Suppressor macrophage treated with lipopolysaccharide for 1 hour (primary cell): ENCODE measurements around the gene USP10.

Experiments
- DNase-seq, 3 donors: peaks; one replicate each; pipeline ENCODE4 v3.0.0-alpha.2; 2020 to 2022

The USP10 gene

GRCh38 chr16:84778720-84779119 is 78.9 kb downstream of the USP10 start:
- DNase-seq: no peak

- no peak for DNase-seq
These were observed 80.3 kb downstream of the USP10 start for GRCh38 chr16:84780063-84780462.

DNA sequence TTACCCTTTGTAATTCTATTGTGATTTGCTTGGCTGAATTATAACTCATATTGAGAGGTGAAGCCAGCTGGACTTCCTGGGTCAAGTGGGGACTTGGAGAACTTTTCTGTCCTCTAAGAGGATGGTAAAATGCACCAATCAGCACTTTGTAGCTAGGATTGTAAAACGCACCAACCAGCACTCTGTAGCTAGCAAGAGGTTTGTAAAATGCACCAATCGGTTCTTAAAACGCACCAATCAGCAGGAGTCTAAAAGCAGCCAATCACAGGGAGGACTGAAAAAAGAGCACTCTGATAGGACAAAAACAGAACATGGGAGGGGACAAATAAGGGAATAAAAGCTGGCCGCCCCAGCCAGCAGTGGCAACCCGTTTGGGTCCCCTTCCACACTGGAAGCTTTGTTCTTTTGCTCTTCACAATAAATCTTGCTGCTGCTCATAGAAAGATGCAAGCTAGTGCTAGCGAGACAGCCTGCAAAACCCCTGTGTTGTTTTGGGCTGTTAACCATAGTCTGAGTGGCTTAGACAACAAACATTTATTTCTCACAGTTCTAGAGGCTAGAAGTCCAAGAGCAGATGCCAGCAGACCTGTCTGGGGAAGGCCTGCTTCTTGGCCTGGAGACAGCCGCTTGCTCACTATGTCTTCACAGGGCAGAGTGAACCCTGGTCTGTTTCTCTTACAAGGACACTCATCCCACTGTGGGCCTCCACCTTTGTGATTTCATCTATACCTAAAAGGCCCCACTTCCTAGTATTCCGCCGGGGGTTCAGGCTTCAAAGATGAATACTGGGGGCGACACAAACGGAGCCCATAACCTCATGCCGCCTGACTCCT is 81.0 kb downstream of the USP10 start:
- DNase-seq: no peak

DNA sequence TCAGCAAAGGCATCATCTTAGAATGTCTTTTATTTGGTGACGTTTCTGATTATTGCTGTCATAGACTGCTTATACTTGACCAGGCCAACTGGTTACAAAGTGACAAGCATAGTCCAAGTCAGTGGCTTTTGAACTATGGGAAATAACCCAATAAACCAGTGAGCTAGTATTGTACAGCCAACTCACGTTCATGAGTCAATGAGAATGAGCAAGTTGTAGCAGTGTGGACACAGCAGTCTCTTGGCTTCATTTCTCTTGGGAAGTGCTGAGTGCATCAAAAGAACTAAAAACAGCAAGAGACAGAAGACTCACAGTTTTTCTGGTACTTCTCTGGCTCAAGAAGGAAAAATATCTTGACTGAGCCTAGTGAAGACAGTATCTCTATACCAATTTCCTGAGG is 83.0 kb downstream of the USP10 start:
- peak in 1 of 3 donors; percentile 22 for DNase-seq

- no peak for DNase-seq
These were observed 86.2 kb downstream of the USP10 start for GRCh38 chr16:84785843-84786581.

DNA sequence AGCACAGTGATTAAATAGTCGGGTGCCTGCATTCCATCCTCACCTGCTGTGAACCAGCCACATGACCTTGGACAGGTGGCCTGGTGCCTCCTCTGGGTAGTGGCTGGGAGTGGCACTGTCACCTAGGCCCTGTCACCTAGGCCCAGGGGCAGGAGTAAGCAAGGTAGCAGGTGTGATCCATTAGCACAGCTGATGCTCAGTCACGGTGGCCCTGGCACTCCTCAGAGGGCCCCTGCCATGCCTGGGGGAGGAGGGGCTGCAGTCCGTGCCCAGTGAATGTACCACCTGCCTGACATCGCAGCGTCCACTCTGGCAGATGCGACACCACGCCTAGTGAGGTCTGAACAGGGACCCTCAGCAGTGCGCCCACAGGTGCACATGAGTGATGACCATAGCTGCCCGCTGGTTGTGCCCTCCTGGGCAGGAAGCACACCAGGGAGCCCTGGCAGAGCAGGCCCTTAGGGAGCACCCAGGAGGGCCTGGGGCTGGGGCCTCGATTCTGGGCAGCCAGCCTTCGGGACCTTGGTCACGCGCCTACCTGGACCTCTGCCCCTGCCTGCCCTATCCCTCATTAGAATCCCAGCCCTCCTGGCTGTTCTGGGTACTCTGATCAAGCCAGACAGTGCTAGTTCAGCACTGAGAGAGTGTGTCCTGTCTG is 86.9 kb downstream of the USP10 start:
- DNase-seq: no peak

DNA sequence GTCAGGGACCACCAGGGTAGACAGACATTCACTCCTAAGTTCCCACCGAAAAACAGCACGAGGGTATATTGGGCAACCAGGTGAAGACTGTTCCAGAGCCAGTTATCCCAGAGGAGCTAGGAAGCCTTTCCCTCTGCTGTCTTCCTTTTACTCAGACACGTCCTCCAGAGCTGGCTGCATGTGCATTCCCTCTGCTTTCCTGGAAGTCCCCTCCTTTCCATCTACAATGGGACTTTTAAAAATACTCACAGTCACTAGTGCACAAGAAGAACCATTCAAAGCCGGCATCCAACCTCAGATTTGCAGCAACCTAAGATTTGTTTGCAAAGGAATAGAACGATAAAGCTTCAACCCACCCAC is 87.4 kb downstream of the USP10 start:
- no peak for DNase-seq

DNA sequence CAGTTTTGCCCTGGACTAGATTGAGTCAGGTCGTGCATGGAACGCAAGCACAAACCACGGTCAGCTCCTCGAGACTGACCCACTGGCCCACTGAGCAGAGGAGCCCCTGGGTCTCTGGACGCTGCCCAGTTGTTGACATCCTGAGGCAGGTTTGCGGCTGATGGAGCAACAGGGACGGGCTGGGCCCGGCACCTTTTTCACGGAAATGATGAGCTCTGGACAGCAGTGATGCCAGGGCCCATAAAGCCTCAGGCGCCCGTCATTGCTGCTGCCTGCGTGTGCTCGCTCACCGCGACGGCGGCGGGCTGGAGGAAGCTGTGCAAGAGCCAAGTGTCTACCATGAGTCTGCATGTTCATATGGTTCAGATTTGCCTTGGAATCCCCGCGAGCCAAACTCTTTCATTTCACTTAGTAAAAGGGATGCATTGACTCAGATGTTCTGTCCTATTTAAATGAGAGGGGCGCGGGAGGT is 89.2 kb downstream of the USP10 start:
- no peak for DNase-seq

GRCh38 chr16:84789431-84789830 is 89.6 kb downstream of the USP10 start:
- no peak for DNase-seq

DNA sequence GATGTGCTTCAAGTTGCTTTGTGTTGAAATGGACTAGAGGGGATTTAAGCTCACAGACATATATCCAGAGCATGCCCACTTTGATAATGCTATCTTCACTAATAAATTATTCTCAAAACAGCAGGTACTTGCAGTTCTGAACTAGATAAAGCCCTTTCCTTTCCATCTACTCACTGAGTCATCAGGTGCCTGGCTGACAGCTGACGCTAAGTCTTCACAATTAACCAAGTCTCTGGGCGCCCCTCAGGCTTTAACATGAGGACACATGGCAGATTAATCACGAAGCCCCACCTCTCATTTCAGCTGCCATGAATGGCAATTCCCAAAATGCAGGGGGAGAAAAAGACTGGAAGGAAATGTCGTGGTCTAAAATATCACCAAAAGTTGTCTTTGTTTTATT is 90.5 kb downstream of the USP10 start:
- DNase-seq: no peak

GRCh38 chr16:84791088-84791487 is 91.3 kb downstream of the USP10 start:
- no peak for DNase-seq

DNA sequence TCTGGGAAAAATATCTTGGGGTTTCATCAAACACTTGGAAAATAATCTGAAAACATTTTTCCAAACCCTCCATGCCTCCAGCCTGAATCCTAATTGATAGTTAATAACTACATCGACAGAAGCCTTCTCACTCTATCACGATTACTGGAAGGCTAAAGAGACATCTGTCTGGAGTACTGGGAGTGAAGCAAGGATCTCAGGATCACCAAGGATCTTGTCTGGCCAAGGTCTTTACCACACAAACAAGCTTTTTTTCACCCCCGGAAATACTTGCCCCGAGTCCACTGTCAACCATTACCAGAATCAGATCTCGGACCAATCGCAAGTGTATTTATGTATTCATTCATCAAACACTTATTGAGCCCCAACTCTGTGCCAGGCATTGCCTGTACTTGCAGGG is 91.7 kb downstream of the USP10 start:
- no peak for DNase-seq

GRCh38 chr16:84794186-84794585 is 94.4 kb downstream of the USP10 start:
- DNase-seq: peak in 1 of 3 donors; percentile 16

GRCh38 chr16:84794626-84795025 is 94.8 kb downstream of the USP10 start:
- DNase-seq: no peak

GRCh38 chr16:84795329-84796053 is 95.7 kb downstream of the USP10 start:
- peak; percentile 73 to 80 (median 79) for DNase-seq

GRCh38 chr16:84800158-84800978 is 100.6 kb downstream of the USP10 start:
- no peak for DNase-seq

- no peak for DNase-seq
These were observed 103.3 kb downstream of the USP10 start for GRCh38 chr16:84803146-84803545.

DNA sequence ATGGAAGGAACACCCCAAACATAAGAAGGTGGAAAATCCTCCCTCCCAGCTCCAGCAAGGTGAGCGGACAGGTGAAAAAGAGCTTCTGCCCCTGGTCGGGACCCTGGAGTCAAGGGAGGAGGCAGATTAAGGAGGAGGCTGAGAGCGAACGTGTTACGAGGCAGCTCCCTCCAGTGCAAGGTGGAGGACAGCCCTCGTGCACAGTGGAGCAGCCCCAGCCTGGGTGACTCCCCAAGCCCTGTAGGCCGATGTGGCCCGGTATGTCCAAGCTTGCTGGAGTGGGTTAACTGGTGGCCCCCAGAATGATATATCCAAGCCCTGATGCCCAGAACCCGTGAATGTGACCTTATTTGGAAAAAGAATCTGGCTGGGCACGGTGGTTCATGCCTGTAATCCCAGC is 104.5 kb downstream of the USP10 start:
- no peak for DNase-seq

DNA sequence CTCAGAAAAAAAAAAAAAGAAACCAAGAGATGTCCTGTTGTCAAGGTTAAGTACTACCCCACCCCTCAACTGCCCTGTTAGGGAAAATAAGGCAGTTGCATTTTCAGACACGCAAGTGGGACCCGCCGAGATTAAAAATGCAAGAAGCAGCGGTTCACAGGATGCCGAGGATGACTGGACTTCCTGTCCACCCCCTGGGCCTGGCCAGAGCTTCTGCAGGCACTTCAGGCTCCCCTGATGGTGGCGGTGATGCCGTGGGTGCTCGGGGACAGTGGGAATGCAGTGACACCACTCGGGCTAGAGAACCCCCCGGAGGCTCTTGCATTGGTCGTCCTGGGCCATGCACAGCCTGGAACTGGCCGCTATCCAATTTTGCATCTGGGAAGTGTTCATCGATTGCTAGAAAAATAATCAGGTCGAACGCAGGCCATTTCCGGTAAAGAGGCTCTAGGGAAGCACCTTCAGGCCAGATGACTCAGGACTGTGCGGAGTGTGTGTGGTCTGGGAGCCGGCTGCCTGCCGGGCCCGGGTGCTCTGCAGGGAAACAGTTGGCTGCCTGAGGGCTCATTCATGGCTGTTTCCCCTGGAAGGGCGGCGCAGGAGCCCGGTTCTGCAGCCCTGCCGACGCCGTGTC is 106.6 kb downstream of the USP10 start:
- DNase-seq: peak; percentile 90 to 92 (median 91)

DNA sequence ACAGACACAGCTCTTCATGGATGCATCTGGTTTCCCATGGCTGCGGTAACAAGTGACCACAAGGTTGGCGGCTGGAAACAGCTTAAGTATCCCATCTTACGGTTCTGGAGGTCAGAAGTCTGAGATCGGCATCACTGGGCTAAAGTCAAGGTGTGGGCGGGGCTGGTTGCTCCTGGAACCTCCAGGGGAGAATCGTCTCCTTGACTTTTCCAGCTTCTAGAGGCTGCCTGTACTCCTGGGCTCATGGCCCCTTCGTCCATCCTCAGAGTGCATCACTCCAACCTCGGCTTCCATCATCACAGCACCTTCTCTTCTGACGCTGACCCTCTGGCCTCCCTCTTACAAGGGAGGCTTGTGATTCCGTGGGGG is 107.1 kb downstream of the USP10 start:
- no peak for DNase-seq

GRCh38 chr16:84807776-84808175 is 108.0 kb downstream of the USP10 start:
- no peak for DNase-seq

DNA sequence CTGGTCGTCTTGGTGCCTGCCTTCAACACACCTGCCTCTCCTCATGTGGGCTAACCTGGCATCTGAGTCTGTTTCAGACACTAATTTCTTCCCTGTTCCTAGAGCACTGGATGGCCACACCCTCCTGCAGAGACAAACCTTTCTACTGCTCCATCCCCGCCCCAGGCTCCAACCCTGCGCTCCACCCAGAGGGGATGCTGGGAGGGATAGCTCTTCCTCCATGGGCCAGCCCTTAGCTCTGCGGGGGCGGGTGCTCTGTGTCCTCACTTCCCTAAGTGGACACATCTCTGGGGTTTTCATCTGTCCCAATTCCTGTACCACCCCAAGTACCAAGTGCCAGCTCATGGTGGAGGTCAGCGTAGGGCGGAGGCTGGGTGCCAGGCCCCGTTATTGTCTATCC is 109.0 kb downstream of the USP10 start:
- DNase-seq: peak; percentile 50 to 94 (median 91)
